Hippocampal formation (tissue), 2 donors: ENCODE results near the gene RAVER1.

Experiments used
- DNase-seq, 2 donors: peaks; one replicate each; lab custom pipeline; 2025; lab: John Stamatoyannopoulos, UW

The RAVER1 gene

GRCh38 chr19:10317857-10318462 is 15.4 kb downstream of the RAVER1 start:
- DNase-seq = no peak

- DNase-seq = no peak
Measured at GRCh38 chr19:10317045-10317856, 16.1 kb downstream of the RAVER1 start.

- no peak for DNase-seq
Measured at GRCh38 chr19:10316229-10317044, 16.9 kb downstream of the RAVER1 start.

GRCh38 chr19:10315335-10316214 is 17.8 kb downstream of the RAVER1 start, which contains the start of gene FDX2:
TSS of gene FDX2 (minus strand) at chr19:10316015. CDS start at chr19:10315996, 19 bp downstream.
- DNase-seq = peak; percentile 41 to 88

GRCh38 chr19:10309423-10309822 is 23.9 kb downstream of the RAVER1 start, which contains the start of gene ZGLP1:
TSS of gene ZGLP1 (minus strand) at chr19:10309815.
- DNase-seq = no peak

GRCh38 chr19:10306327-10306726 is 27.0 kb downstream of the RAVER1 start:
- no peak for DNase-seq

GRCh38 chr19:10305139-10305806 is 28.1 kb downstream of the RAVER1 start:
- DNase-seq = peak in 1 of 2 donors; percentile 35

GRCh38 chr19:10299545-10300458 is 33.5 kb downstream of the RAVER1 start:
- no peak for DNase-seq

- DNase-seq = no peak
Measured at GRCh38 chr19:10295847-10296591, 37.3 kb downstream of the RAVER1 start.

- no peak for DNase-seq
Measured at GRCh38 chr19:10295305-10295846, 38.0 kb downstream of the RAVER1 start.

GRCh38 chr19:10294368-10294697 is 39.0 kb downstream of the RAVER1 start:
- no peak for DNase-seq

GRCh38 chr19:10293637-10294367 is 39.5 kb downstream of the RAVER1 start:
- DNase-seq = no peak

- DNase-seq = no peak
Measured at GRCh38 chr19:10292789-10293636, 40.3 kb downstream of the RAVER1 start.

- peak in 1 of 2 donors; percentile 26 for DNase-seq
Measured at GRCh38 chr19:10292206-10292788, 41.0 kb downstream of the RAVER1 start.

- no peak for DNase-seq
Measured at GRCh38 chr19:10291554-10292205, 41.6 kb downstream of the RAVER1 start.

GRCh38 chr19:10290876-10291553 is 42.3 kb downstream of the RAVER1 start:
- no peak for DNase-seq
